NCI-H2227 (cell line): ENCODE measurements around the gene CHD3.
A peak's percentile ranks its signal among the peaks of the same experiment; 100 is the strongest.

ENCODE experiments used
- DNase-seq: peaks from one replicate; lab custom pipeline; 2025; ENCODE audit not compliant: unreplicated experiment; lab: John Stamatoyannopoulos, UW

CHD3 gene

GRCh38 chr17:7864995-7865650, 23.5 kb upstream of the CHD3 start:
- no peak for DNase-seq

GRCh38 chr17:7867881-7868329, 20.7 kb upstream of the CHD3 start:
- no peak for DNase-seq

GRCh38 chr17:7873051-7873450, 15.5 kb upstream of the CHD3 start:
- peak; percentile 20 for DNase-seq

GRCh38 chr17:7875804-7876370, 12.7 kb upstream of the CHD3 start:
- no peak for DNase-seq

- DNase-seq: no peak
These were observed 10.4 kb upstream of the CHD3 start for GRCh38 chr17:7878234-7878633.

- DNase-seq: no peak
These were observed 8.3 kb upstream of the CHD3 start for GRCh38 chr17:7880076-7880868.

- DNase-seq: no peak
These were observed 7.1 kb upstream of the CHD3 start for GRCh38 chr17:7881276-7882054.

GRCh38 chr17:7882068-7882467, 6.5 kb upstream of the CHD3 start:
- DNase-seq: no peak

- no peak for DNase-seq
These were observed 6.0 kb upstream of the CHD3 start for GRCh38 chr17:7882629-7883028.

- DNase-seq: peak; percentile 58
These were observed 4.7 kb upstream of the CHD3 start for GRCh38 chr17:7883781-7884386.

- no peak for DNase-seq
These were observed 3.8 kb upstream of the CHD3 start for GRCh38 chr17:7884581-7885366.

- peak; percentile 55 for DNase-seq
These were observed 3.0 kb upstream of the CHD3 start for GRCh38 chr17:7885367-7886226.

GRCh38 chr17:7886227-7887037, 2.2 kb upstream of the CHD3 start:
- peak; percentile 53 for DNase-seq

- DNase-seq: no peak
These were observed 1.5 kb upstream of the CHD3 start for GRCh38 chr17:7887038-7887481.

- DNase-seq: peak; percentile 92
These were observed 956 bp upstream of the CHD3 start for GRCh38 chr17:7887482-7888183.

GRCh38 chr17:7889166-7889955, 772 bp downstream of the CHD3 start:
- peak; percentile 92 for DNase-seq
